Trophoblast cell (in vitro differentiated cells and primary cell): ENCODE data around the gene F2RL1.
"Not testable (repeated sequence)": the region's sequence is repeated elsewhere in the genome, so short reads cannot be mapped to it uniquely, and the experiment has no call there.

Experiments
- DNase-seq, 2 donors: peaks; one replicate each; pipeline ENCODE4 v3.0.0-alpha.2; 2016
- H2AFZ ChIP-seq: 2 replicates; pipeline ENCODE4 v1.6.1; 2013; ENCODE audit warnings: low read length, moderate library complexity, mild to moderate bottlenecking; ENCODE audit not compliant: insufficient read depth, poor library complexity
- H2AK5ac ChIP-seq: 2 replicates; pipeline ENCODE4 v1.6.1; 2013; ENCODE audit warnings: mild to moderate bottlenecking, low read length
- H2BK120ac ChIP-seq: 2 replicates; pipeline ENCODE4 v1.6.1; 2013; ENCODE audit warnings: low read length, mild to moderate bottlenecking, moderate library complexity; ENCODE audit not compliant: insufficient read depth, poor library complexity
- H2BK12ac ChIP-seq: 2 replicates; pipeline ENCODE4 v1.6.1; 2013; ENCODE audit warnings: mild to moderate bottlenecking, low read length, moderate library complexity
- H2BK5ac ChIP-seq: 2 replicates; pipeline ENCODE4 v1.6.1; 2013; ENCODE audit warnings: low read length, low read depth, moderate library complexity, mild to moderate bottlenecking; ENCODE audit not compliant: poor library complexity
- H3K14ac ChIP-seq: 2 replicates; pipeline ENCODE4 v1.6.1; 2013; ENCODE audit warnings: mild to moderate bottlenecking, low read length
- H3K18ac ChIP-seq: 2 replicates; pipeline ENCODE4 v1.6.1; 2013; ENCODE audit warnings: mild to moderate bottlenecking, low read length
- H3K23ac ChIP-seq: 2 replicates; pipeline ENCODE4 v1.6.1; 2013; ENCODE audit warnings: low read length
- H3K27ac ChIP-seq: 2 replicates; pipeline ENCODE4 v1.5.1; 2013; ENCODE audit warnings: low read depth, mild to moderate bottlenecking, inconsistent platforms, low read length, moderate library complexity
- H3K27me3 ChIP-seq: 2 replicates; pipeline ENCODE4 v1.6.1; 2013; ENCODE audit warnings: inconsistent platforms, mild to moderate bottlenecking, low read length, moderate library complexity; ENCODE audit not compliant: insufficient read depth
- H3K36me3 ChIP-seq, 2 experiments: 1 replicate in 1 of 2; 2 replicates in 1 of 2; pipeline ENCODE4 v1.6.1; 2013; ENCODE audit warnings: low read length in 2 of 2, mild to moderate bottlenecking in 2 of 2, moderate library complexity in 1 of 2; ENCODE audit not compliant: insufficient read depth in 2 of 2, control insufficient read depth in 1 of 2
- H3K4ac ChIP-seq: 2 replicates; pipeline ENCODE4 v1.6.1; 2013; ENCODE audit warnings: low read depth, mild to moderate bottlenecking, low read length, moderate library complexity
- H3K4me1 ChIP-seq, 2 experiments: 1 replicate in 1 of 2; 2 replicates in 1 of 2; pipeline ENCODE4 v1.6.1; 2013; ENCODE audit warnings: low read length in 2 of 2, mild to moderate bottlenecking in 2 of 2, moderate library complexity in 1 of 2; ENCODE audit not compliant: insufficient read depth in 2 of 2, control insufficient read depth in 1 of 2
- H3K4me2 ChIP-seq: 2 replicates; pipeline ENCODE4 v1.6.1; 2013; ENCODE audit warnings: inconsistent platforms, mild to moderate bottlenecking, low read length, moderate library complexity
- H3K4me3 ChIP-seq: 2 replicates; pipeline ENCODE4 v1.5.1; 2013; ENCODE audit warnings: mild to moderate bottlenecking, low read depth, low read length, inconsistent platforms
- H3K79me1 ChIP-seq: one replicate; pipeline ENCODE4 v1.6.1; 2013; ENCODE audit warnings: low read length
- H3K79me2 ChIP-seq: 2 replicates; pipeline ENCODE4 v1.6.1; 2013; ENCODE audit warnings: low read length, mild to moderate bottlenecking; ENCODE audit not compliant: control insufficient read depth, insufficient read depth, poor library complexity
- H3K9ac ChIP-seq: 2 replicates; pipeline ENCODE4 v1.6.1; 2013; ENCODE audit warnings: mild to moderate bottlenecking, low read length
- H3K9me3 ChIP-seq: 2 replicates; pipeline ENCODE4 v1.6.1; 2013; ENCODE audit warnings: low read depth, mild to moderate bottlenecking, control low read depth, inconsistent platforms, low read length; ENCODE audit not compliant: insufficient read depth
- H4K12ac ChIP-seq: 2 replicates; pipeline ENCODE4 v1.6.1; 2013; ENCODE audit warnings: low read depth, mild to moderate bottlenecking, low read length, moderate library complexity
- H4K8ac ChIP-seq: 2 replicates; pipeline ENCODE4 v1.6.1; 2013; ENCODE audit warnings: low read depth, mild to moderate bottlenecking, low read length, moderate library complexity
- H4K91ac ChIP-seq: one replicate; pipeline ENCODE4 v1.6.1; 2013; ENCODE audit warnings: low read depth, mild to moderate bottlenecking, low read length, moderate library complexity
- WGBS: extraction: QIAGEN DNeasy Blood & Tissue Kit; methylation state at CpG from one replicate; pipeline ENCODE4 v1.1.7; 2013; ENCODE audit warnings: missing lambda C conversion rate; ENCODE audit not compliant: insufficient read length, insufficient coverage; ENCODE audit errors: extremely low coverage; 5-methylcytosine and 5-hydroxymethylcytosine counted together

Gene F2RL1

DNA sequence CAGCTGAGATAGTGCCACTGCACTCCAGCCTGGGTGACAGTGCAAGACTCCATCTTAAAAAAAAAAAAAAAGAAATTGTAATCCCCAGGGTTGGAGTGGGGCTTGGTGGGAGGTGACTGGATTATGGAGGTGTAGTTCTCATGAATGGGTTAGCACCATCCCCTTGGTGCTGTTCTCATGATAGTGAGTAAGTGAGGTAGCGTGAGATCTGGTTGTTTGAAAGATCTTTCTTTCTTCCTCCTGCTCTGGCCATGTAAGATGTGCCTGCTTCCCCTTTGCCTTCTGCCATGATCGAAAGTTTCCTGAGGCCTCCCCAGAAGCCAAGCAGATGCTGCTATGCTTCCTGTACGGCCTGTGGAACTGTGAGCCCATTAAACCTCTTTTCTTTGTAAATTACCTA, 34.9 kb downstream of the F2RL1 start:
- H3K4me1 ChIP-seq, H3K36me3 ChIP-seq, DNase-seq, H3K4ac ChIP-seq, H3K4me3 ChIP-seq, H2BK120ac ChIP-seq, H3K9me3 ChIP-seq, H3K23ac ChIP-seq, H3K79me2 ChIP-seq, H3K14ac ChIP-seq, H3K18ac ChIP-seq, H3K27ac ChIP-seq, H3K4me2 ChIP-seq, H4K91ac ChIP-seq, H3K79me1 ChIP-seq, H4K12ac ChIP-seq, H4K8ac ChIP-seq, H2AFZ ChIP-seq, H3K9ac ChIP-seq, H2BK5ac ChIP-seq, H2BK12ac ChIP-seq, H3K27me3 ChIP-seq, H2AK5ac ChIP-seq: not testable (repeated sequence)
- WGBS, result no CpG with 5 or more reads among the region's 3 CpGs

DNA sequence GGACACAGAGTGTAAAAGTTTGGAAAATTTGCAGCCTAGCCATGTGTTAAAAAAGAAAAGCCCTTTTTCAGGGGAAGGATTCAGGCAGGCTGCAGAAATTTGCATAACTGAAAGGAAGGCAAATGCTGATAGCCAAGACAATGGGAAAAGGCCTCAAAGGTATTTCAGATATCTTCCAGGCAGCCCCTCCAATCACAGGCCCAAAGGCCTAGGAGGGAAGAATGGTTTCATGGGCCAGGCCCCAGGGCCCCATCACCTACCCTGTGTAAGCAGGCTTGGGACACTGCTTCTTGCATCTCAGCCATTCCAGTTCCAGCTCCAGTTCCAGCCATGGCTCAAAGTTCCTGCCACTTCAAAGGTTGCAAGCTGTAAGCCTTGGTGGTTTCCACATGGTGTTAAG, 35.8 kb downstream of the F2RL1 start:
- Histone ChIP-seq H4K8ac (no peak overlapping the region), H3K4me3 (no peak overlapping the region), H3K18ac (no peak overlapping the region), H2BK120ac (no peak overlapping the region), H3K9ac (no peak overlapping the region), H4K12ac (no peak overlapping the region), H3K4me2 (no peak overlapping the region), H2AFZ (no peak overlapping the region), H3K27me3 (no peaks in the 10 kb centered on the region), H3K4me1 (peaks cover 6 to 7% of the 10 kb centered on the region in 2 experiments), H3K14ac (no peak overlapping the region), H3K27ac (no peak overlapping the region), H3K9me3 (peaks cover 2% of the 10 kb centered on the region), H3K23ac (no peak overlapping the region), H3K79me2 (no peaks in the 10 kb centered on the region), H2BK12ac (no peak overlapping the region), H2AK5ac (no peak overlapping the region), H2BK5ac (no peak overlapping the region), H3K4ac (no peak overlapping the region), H3K36me3 (no peaks in the 10 kb centered on the region), H3K79me1 (peaks cover 2% of the 10 kb centered on the region), H4K91ac (no peak overlapping the region)
- no peak for DNase-seq

DNA sequence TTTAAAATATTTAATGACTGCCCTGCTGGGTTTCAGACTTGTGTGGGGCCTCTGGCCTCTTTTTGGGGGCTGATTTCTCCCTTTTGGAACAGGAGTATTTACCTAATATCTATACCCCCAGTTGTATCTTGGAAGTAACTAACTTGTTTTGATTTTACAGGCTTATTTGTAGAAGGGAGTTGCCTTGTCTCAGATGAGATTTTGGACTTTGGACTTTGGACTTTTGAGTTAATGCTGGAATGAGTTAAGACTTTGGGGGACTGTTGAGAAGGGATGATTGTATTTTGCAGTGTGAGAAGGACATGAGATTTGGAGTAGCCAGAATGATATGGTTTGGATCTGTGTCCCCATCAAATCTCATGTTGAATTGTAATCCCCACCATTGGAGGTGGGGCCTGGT, 36.7 kb downstream of the F2RL1 start:
- H2BK5ac ChIP-seq, H2BK12ac ChIP-seq, H3K36me3 ChIP-seq, H3K9me3 ChIP-seq, DNase-seq, H4K91ac ChIP-seq, H3K4me1 ChIP-seq, H3K27ac ChIP-seq, H3K18ac ChIP-seq, H4K12ac ChIP-seq, H3K4ac ChIP-seq, H2BK120ac ChIP-seq, H4K8ac ChIP-seq, H3K4me2 ChIP-seq, H3K14ac ChIP-seq, H3K79me2 ChIP-seq, H3K4me3 ChIP-seq, H3K23ac ChIP-seq, H2AK5ac ChIP-seq, H3K27me3 ChIP-seq, H3K79me1 ChIP-seq, H2AFZ ChIP-seq, H3K9ac ChIP-seq: not testable (repeated sequence)

DNA sequence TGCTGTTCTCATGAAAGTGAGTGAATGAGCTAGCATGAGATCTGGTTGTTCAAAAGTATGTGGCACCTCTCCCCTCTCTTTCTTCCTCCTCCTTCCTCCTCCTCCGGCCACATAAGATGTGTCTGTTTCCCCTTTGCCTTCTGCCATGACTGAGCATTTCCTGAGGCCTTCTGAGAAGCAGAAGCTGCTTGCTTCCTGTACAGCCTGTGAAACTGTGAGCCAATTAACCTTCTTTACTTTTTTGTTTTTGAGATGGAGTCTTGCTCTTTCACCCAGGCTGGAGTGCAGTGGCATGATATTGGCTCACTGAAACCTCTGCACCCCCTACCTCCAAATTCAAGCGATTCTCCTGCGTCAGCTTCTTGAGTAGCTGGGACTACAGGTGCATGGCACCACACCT, 37.1 kb downstream of the F2RL1 start:
- DNase-seq, result no peak
- H2AFZ ChIP-seq, result no peak overlapping the region
- no peak overlapping the region for H3K23ac ChIP-seq
- H3K18ac ChIP-seq, result no peak overlapping the region
- H2AK5ac ChIP-seq, result no peak overlapping the region
- H4K8ac ChIP-seq, result no peak overlapping the region
- no peak overlapping the region for H3K4me3 ChIP-seq
- no peak overlapping the region for H3K14ac ChIP-seq
- no peaks in the 10 kb centered on the region for H3K79me2 ChIP-seq
- H4K12ac ChIP-seq, result no peak overlapping the region
- no peaks in the 10 kb centered on the region for H3K27me3 ChIP-seq
- H3K36me3 ChIP-seq, result no peaks in the 10 kb centered on the region
- whole genome bisulfite sequencing, result no CpG with 5 or more reads among the region's 3 CpGs
- no peak overlapping the region for H4K91ac ChIP-seq
- H3K9me3 ChIP-seq, result peaks cover 2% of the 10 kb centered on the region
- H2BK5ac ChIP-seq, result no peak overlapping the region
- no peak overlapping the region for H3K4me2 ChIP-seq
- no peak overlapping the region for H3K4ac ChIP-seq
- H3K79me1 ChIP-seq, result no peaks in the 10 kb centered on the region
- no peak overlapping the region for H3K9ac ChIP-seq
- H3K27ac ChIP-seq, result no peak overlapping the region
- H3K4me1 ChIP-seq, result no peaks in the 10 kb centered on the region
- H2BK120ac ChIP-seq, result no peak overlapping the region
- H2BK12ac ChIP-seq, result no peak overlapping the region

DNA sequence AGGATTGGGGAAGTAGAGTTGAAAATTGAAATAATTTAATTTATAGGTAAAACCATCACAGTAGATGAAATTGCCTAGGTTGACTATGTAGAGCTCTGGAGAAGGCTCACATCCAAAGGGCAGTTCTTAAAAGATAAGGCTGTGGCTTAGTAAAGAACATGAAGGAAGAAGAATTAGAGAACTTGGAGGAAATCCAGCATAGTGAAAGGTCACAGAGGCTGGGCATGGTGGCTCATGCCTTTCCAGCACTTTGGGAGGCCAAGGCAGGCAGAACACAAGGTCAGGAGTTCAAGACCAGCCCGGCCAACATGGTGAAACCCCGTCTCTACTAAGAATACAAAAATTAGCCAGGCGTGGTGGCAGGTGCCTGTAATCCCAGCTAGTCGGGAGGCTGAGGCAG, 38.0 kb downstream of the F2RL1 start:
- H2AFZ ChIP-seq, H3K9ac ChIP-seq, H3K27me3 ChIP-seq, H3K4me2 ChIP-seq, H2BK12ac ChIP-seq, H3K18ac ChIP-seq, H3K79me2 ChIP-seq, H3K4me1 ChIP-seq, H3K36me3 ChIP-seq, H3K23ac ChIP-seq, H3K27ac ChIP-seq, DNase-seq, H3K14ac ChIP-seq, H2BK120ac ChIP-seq, H3K9me3 ChIP-seq, H3K4me3 ChIP-seq, H4K91ac ChIP-seq, H4K12ac ChIP-seq, H3K79me1 ChIP-seq, H2BK5ac ChIP-seq, H4K8ac ChIP-seq, H2AK5ac ChIP-seq, H3K4ac ChIP-seq: not testable (repeated sequence)
- no CpG with 5 or more reads among the region's 4 CpGs for WGBS
